ENCODE data around the gene ERC2. TPM values are rescaled to one million over a fixed set of nuclear protein-coding genes. Genes with fewer than 3 reads are reported as not detected.
A peak's percentile ranks its signal among the peaks of the same experiment; 100 is the strongest.

ERC2 gene
- total RNA-seq, 2 donors from 2014 or later = 16.1 to 22.8 TPM

DNA sequence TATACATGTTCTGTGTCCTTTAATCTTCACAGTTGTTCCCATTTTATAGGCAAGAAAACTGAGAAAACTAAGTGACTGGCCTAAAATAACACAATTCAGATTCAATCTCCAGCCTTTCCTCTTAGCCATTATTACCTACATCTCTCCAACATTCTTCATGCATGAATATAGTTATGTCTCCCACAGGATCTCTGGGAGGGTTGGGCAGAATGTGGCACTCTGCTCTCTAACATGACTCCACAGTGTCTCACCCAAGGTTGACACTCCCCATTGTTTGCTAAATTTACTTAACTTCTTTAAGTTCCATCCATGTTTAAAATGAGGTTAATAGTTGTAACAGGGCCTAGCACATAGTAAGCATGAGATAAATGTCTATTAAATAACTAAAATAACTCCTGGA lies 276.3 kb downstream of the ERC2 start:
- no peaks in the 10 kb centered on the region for H3K36me3 ChIP-seq (ENCODE audit: control insufficient read depth, insufficient read depth, low read length)
- peaks cover 15% of the 10 kb centered on the region for H3K27me3 ChIP-seq (ENCODE audit: control insufficient read depth, insufficient read depth, low read length, poor library complexity, severe bottlenecking)
- H3K36me3 Mint-ChIP-seq (ENCODE audit: low read depth) = no peaks in the 10 kb centered on the region
- H3K4me3 ChIP-seq (ENCODE audit: low read length) = no peak overlapping the region
- H3K4me3 Mint-ChIP-seq = no peak overlapping the region
- H3K9me3 ChIP-seq (ENCODE audit: control insufficient read depth, low read length) = no peaks in the 10 kb centered on the region
- H3K9me3 Mint-ChIP-seq = no peaks in the 10 kb centered on the region
- H3K27ac ChIP-seq (ENCODE audit: low read depth, low read length) = no peak overlapping the region
- peaks cover 5% of the 10 kb centered on the region for H3K4me1 ChIP-seq (ENCODE audit: control insufficient read depth, insufficient read depth, low read length)
- no peak for DNase-seq
- H3K4me1 Mint-ChIP-seq = peaks cover 27% of the 10 kb centered on the region
- H3K9ac ChIP-seq (ENCODE audit: extremely low read depth, low read length, poor library complexity, severe bottlenecking) = no peak overlapping the region
- H3K27me3 Mint-ChIP-seq (ENCODE audit: insufficient read depth) = no peaks in the 10 kb centered on the region
- no peak overlapping the region for H3K27ac Mint-ChIP-seq
- TF ChIP-seq CTCF (conservative IDR thresholded peaks at IDR 0.05) = no peak

GRCh38 chr3:56190771-56191305 lies 277.4 kb downstream of the ERC2 start:
- Mint-ChIP-seq H3K9me3 (no peaks in the 10 kb centered on the region), H3K27me3 (ENCODE audit: insufficient read depth) (no peaks in the 10 kb centered on the region), H3K4me1 (peaks cover 16% of the 10 kb centered on the region), H3K4me3 (no peak overlapping the region), H3K27ac (peak overlapping the region; percentile 28), H3K36me3 (ENCODE audit: low read depth) (no peaks in the 10 kb centered on the region)
- Histone ChIP-seq H3K4me3 (ENCODE audit: low read length) (no peak overlapping the region), H3K9ac (ENCODE audit: extremely low read depth, low read length, poor library complexity, severe bottlenecking) (no peak overlapping the region), H3K9me3 (ENCODE audit: control insufficient read depth, low read length) (no peaks in the 10 kb centered on the region), H3K36me3 (ENCODE audit: control insufficient read depth, insufficient read depth, low read length) (no peaks in the 10 kb centered on the region), H3K4me1 (ENCODE audit: control insufficient read depth, insufficient read depth, low read length) (peaks cover 3% of the 10 kb centered on the region), H3K27me3 (ENCODE audit: control insufficient read depth, insufficient read depth, low read length, poor library complexity, severe bottlenecking) (peaks cover 19% of the 10 kb centered on the region), H3K27ac (ENCODE audit: low read depth, low read length) (no peak overlapping the region)
- WGBS, 2 experiments (ENCODE audit: insufficient coverage in 1 of 2, insufficient read length in 1 of 2) = 89% methylated on average over 1 of the region's 1 CpG; no CpG with 5 or more reads in 1 of the 2 experiments
- no peak for DNase-seq
- TF ChIP-seq CTCF (conservative IDR thresholded peaks at IDR 0.05) = no peak

GRCh38 chr3:56190130-56190529 lies 278.1 kb downstream of the ERC2 start:
- Mint-ChIP-seq H3K9me3 (no peaks in the 10 kb centered on the region), H3K27me3 (ENCODE audit: insufficient read depth) (no peaks in the 10 kb centered on the region), H3K4me1 (peaks cover 12% of the 10 kb centered on the region), H3K36me3 (ENCODE audit: low read depth) (no peaks in the 10 kb centered on the region), H3K27ac (no peak overlapping the region), H3K4me3 (no peak overlapping the region)
- Histone ChIP-seq H3K27ac (ENCODE audit: low read depth, low read length) (no peak overlapping the region), H3K9me3 (ENCODE audit: control insufficient read depth, low read length) (no peaks in the 10 kb centered on the region), H3K36me3 (ENCODE audit: control insufficient read depth, insufficient read depth, low read length) (no peaks in the 10 kb centered on the region), H3K4me3 (ENCODE audit: low read length) (no peak overlapping the region), H3K27me3 (ENCODE audit: control insufficient read depth, insufficient read depth, low read length, poor library complexity, severe bottlenecking) (peaks cover 19% of the 10 kb centered on the region), H3K4me1 (ENCODE audit: control insufficient read depth, insufficient read depth, low read length) (no peaks in the 10 kb centered on the region), H3K9ac (ENCODE audit: extremely low read depth, low read length, poor library complexity, severe bottlenecking) (no peak overlapping the region)
- TF ChIP-seq CTCF (conservative IDR thresholded peaks at IDR 0.05) = no peak
- no peak for DNase-seq
